Stomach smooth muscle (tissue), 2 donors: ENCODE data around the gene IL34.

Source experiments
- H3K27ac ChIP-seq: one replicate; pipeline ENCODE4 v1.7.0; 2013; ENCODE audit warnings: mild to moderate bottlenecking, low read length, inconsistent platforms
- H3K27me3 ChIP-seq, 2 donors: one replicate each; pipeline ENCODE4 v1.7.0; 2013; ENCODE audit warnings: low read length in 2 of 2; ENCODE audit not compliant: insufficient read depth in 2 of 2, control insufficient read depth in 1 of 2
- H3K36me3 ChIP-seq, 2 donors: one replicate each; pipeline ENCODE4 v1.7.0; 2013; ENCODE audit warnings: low read length in 2 of 2; ENCODE audit not compliant: control insufficient read depth in 2 of 2, insufficient read depth in 2 of 2
- H3K4me1 ChIP-seq: one replicate; pipeline ENCODE4 v1.7.0; 2013; ENCODE audit warnings: low read length; ENCODE audit not compliant: control insufficient read depth, insufficient read depth
- H3K4me3 ChIP-seq, 2 donors: one replicate each; pipeline ENCODE4 v1.7.0; 2013; ENCODE audit warnings: low read length in 2 of 2
- H3K9ac ChIP-seq, 2 donors: one replicate each; pipeline ENCODE4 v1.7.0; 2013; ENCODE audit warnings: low read length in 2 of 2, mild to moderate bottlenecking in 1 of 2
- H3K9me3 ChIP-seq, 2 donors: one replicate each; pipeline ENCODE4 v1.7.0; 2013; ENCODE audit warnings: low read length in 2 of 2; ENCODE audit not compliant: control insufficient read depth in 2 of 2
- donor health status: healthy.
- donor health status: Pancreatic carcinoma.

The IL34 gene

DNA sequence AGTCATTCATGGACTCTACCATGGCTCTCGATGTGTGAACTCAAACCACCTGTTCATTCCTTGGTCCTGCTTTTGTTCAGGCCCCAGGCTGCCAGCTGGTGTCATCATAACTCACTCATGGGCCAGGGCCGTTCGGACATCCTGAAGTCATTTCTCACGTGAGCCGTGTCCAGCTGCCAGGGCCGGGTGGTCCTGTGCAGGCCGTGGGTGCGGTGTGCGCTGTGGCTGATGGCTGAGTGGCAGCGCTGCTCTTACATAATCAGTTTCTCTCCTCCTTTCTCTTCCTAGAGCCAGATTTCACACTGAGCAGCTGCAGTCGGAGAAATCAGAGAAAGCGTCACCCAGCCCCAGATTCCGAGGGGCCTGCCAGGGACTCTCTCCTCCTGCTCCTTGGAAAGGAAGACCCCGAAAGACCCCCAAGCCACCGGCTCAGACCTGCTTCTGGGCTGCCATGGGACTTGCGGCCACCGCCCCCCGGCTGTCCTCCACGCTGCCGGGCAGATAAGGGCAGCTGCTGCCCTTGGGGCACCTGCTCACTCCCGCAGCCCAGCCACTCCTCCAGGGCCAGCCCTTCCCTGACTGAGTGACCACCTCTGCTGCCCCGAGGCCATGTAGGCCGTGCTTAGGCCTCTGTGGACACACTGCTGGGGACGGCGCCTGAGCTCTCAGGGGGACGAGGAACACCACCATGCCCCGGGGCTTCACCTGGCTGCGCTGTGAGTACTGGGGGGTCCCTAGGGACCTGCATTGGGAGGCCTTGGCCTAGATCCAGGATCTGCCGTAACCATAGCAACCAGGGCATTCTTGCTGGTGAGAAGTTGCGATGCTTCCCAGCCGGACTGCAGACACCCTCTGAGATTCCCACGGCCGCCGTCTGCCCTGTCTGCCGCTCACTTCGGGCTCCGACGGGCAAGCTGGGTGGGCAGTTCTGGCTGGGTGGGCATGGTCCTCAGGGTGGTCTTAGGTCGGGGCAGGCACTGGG, at the start of gene IL34:
Gene IL34, plus strand, starts transcription at position 300 of the 982 bp plus-strand sequence. Its CDS starts 389 bp downstream, at position 689.
- peak within 1 kb of the TSS in 1 of 2 donors; percentile 48 for H3K9ac ChIP-seq

DNA sequence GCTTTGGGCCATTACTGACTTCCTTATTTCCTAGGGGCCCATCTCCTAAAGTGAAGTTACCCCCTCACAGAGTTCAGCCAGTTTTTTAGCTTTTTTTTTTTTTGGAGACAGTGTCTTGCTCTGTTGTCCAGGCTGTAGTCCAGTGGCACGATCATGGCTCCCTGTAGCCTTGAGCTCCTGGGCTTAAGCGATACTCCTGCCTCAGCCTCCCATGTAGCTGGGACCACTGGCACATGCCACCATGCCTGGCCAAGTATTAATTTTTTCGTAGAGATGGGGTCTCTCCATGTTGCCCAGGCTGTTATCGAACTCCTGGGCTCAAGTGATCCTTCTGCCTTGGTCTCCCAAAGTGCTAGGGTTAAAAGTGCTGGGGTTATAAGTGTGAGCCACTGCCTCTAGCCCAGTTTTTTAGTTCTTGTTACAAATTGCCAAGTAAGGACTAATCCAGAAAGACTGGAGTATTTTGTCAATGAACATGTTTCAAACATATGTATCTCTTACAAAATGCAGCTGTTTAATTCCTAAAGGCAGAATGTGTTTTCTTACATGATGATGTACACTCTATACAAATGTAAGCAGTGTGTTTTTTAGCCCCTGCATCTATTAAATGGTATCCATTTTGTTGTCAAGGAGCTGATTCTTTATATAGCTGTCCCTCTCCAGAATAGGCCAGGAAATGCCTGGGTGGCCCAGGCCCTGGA, 49.1 kb upstream of the IL34 start:
- no peak overlapping the region for H3K27ac ChIP-seq

More for the DNA sequence above, at the start of gene IL34:
- peaks cover 10% of the 10 kb centered on the region for H3K4me1 ChIP-seq
- no peaks in the 10 kb centered on the region for H3K9me3 ChIP-seq
- no peaks in the 10 kb centered on the region for H3K36me3 ChIP-seq
- no peaks in the 10 kb centered on the region for H3K27me3 ChIP-seq
- peak within 1 kb of the TSS; percentile 12 to 47 for H3K4me3 ChIP-seq
- no peak within 1 kb of the TSS for H3K27ac ChIP-seq

DNA sequence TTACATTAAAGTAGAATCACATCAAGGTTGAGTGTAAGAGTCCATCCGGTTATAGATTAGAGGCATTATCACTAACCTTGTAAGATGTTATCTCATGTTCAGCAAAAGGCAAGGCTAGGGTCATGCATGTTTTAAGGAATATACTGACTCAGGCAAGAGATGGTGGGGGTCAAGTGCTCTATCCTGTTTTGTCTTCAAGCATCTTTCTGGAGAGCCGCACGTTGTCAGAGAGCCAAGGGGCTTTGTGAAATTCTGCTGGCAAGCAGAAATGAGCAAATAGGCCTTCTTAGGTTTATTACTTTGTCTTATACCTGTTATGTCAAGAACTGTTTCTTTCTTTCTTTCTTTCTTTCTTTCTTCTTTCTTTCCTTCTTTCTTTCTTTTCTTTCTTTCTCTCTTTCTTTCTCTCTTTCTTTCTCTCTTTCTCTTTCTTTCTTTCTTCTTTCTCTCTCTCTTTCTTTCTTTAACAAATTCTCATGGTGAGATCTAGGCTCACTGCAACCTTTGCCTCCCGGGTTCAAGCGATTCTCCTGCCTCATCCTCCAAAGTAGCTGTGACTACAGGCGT, 47.3 kb upstream of the IL34 start:
- Histone ChIP-seq H3K4me1 (peaks cover 3% of the 10 kb centered on the region), H3K9ac (no peak overlapping the region), H3K4me3 (no peak overlapping the region), H3K27ac (no peak overlapping the region), H3K9me3 (no peaks in the 10 kb centered on the region), H3K36me3 (no peaks in the 10 kb centered on the region), H3K27me3 (no peaks in the 10 kb centered on the region)

More for the DNA sequence above, 49.1 kb upstream of the IL34 start:
- Histone ChIP-seq H3K27me3 (no peaks in the 10 kb centered on the region), H3K9me3 (no peaks in the 10 kb centered on the region), H3K4me1 (peaks cover 3% of the 10 kb centered on the region), H3K4me3 (no peak overlapping the region), H3K9ac (no peak overlapping the region), H3K36me3 (no peaks in the 10 kb centered on the region)

DNA sequence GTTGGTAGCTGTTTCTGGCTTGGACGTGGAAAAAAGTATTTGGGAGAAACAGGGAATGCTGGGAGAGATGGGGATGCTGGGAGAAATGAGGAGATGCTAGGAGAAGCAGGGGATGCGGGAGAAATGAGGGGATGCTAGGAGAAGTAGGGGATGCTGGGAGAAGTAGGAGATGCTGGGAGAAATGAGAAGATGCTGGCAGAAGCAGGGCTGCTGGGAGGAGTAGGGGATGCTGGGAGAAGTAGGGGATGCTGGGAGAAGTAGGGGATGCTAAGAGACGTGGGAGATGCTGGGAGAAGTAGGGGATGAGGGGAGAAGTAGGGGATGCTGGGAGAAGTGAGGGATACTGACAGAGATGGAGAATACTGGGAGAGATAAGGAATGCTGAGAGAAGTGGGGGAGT, 45.6 kb upstream of the IL34 start:
- Histone ChIP-seq H3K27ac (no peak overlapping the region), H3K9me3 (no peaks in the 10 kb centered on the region), H3K4me3 (no peak overlapping the region), H3K27me3 (no peaks in the 10 kb centered on the region), H3K4me1 (no peaks in the 10 kb centered on the region), H3K9ac (no peak overlapping the region), H3K36me3 (no peaks in the 10 kb centered on the region)

DNA sequence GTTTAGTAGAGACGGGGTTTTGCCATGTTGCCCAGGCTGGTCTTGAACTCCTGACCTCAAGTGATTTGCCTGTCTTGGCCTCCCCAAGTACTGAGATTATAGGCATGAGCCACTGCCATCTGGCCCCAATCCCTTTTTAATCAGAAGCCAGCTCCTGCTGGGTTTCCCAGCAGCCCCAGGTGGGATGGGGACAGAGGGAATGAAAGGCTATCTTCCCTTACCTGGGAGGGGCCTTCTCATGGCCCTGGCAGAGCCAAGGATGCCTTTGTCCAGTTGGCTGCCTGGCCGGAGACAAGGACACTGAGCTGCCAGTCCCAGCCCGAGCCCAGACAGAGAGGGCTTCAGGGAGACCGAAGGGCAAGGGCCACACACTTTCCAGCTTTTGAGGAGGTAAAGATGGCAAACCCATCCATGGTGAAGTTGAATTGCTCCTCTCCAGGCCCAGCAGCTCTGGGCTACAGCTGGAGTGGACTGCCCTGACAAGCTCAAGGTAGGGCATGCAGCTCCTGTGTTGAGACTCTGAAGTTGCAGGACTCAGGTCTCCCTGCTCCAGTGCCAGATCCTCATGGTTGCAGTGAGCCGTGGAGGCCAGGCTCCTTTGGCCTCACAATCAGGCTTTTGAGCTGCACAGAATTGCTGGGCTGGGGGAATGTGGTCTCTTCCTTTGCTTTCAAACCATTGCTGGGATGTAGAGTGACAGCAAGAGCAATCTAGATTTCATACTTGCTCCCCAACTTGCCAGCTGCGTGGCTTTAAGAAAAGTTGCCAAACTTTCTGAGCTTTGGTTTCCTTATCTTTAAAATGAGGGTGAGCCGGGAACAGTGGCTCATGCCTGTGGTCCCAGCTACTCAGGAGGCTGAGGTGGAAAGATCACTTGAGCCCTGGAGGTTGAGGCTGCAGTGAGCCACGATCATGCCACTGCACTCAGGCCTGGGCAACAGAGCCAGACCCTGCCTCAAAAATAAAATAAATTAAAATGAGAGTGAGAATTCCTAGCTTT, 44.5 kb upstream of the IL34 start:
- Histone ChIP-seq H3K27ac (no peak overlapping the region), H3K9ac (no peak overlapping the region), H3K4me1 (no peaks in the 10 kb centered on the region), H3K9me3 (no peaks in the 10 kb centered on the region), H3K36me3 (no peaks in the 10 kb centered on the region), H3K27me3 (no peaks in the 10 kb centered on the region), H3K4me3 (no peak overlapping the region)

DNA sequence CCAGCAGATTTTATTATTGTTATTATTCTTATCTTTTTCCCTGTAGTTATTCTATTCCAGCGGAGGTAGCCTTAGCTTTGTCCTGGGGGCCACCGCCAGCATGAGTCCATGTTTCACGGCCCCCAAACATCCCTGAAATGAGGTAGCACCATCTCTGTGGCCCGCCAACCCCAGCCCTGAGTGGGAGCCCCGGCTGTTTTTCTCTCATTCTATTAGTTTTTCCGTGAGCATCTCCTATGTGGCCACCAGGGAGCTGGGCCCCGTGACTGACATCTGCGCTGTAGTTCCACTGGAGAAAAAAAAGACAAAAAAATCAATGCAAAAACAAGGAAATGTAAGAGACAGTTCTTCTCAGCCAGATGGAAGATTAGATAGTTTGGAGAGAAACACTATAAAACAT, 43.5 kb upstream of the IL34 start:
- H3K9me3 ChIP-seq: no peaks in the 10 kb centered on the region
- H3K4me3 ChIP-seq: no peak overlapping the region
- H3K27ac ChIP-seq: no peak overlapping the region
- H3K27me3 ChIP-seq: no peaks in the 10 kb centered on the region
- H3K36me3 ChIP-seq: no peaks in the 10 kb centered on the region
- no peak overlapping the region for H3K9ac ChIP-seq
- H3K4me1 ChIP-seq: no peaks in the 10 kb centered on the region

DNA sequence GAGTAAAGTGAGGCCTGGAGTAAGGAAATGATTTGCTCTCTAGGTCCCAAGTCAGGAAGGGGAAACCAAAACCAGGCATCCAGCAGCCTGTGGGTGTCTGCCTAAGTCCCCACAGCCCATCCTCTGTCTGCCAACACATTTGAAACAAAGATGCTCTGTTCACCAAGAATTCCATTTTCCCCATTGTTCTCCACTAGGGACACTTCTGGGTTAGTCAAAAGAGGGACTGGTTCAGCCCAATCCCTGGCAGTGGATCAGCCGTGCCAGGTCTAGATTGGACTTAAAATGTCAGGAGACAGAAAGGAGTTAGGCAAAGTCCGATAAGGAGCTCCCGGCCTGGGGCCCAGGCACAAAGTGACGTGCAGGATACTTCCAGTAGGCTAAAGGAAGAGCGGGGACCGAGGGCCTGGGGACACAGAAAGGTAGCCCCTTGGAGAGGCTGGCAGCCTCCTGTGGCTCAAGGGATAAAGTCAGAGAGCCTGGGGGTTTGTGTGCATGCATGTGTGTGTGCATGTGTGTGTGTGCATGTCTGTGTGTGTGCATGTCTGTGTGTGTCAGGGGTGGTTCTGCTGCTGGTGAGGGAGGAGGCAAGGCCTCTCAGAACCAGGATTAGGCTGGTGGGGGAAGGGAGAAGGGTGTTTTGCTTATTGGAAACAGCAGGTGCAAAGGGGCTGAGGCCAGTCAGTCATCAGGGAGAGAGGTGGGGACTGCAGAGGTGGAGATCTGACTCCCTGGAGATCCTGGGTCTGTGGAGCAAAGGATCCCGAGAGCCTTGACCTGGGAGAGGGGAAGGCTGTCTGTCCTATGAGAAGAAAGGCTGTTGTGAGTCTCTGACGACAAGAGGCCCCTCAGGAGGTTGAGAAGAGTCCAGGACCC, 41.7 kb upstream of the IL34 start:
- H3K9ac ChIP-seq: no peak overlapping the region
- H3K36me3 ChIP-seq: no peaks in the 10 kb centered on the region
- no peak overlapping the region for H3K4me3 ChIP-seq
- H3K9me3 ChIP-seq: no peaks in the 10 kb centered on the region
- H3K4me1 ChIP-seq: no peaks in the 10 kb centered on the region
- H3K27ac ChIP-seq: no peak overlapping the region
- no peaks in the 10 kb centered on the region for H3K27me3 ChIP-seq

DNA sequence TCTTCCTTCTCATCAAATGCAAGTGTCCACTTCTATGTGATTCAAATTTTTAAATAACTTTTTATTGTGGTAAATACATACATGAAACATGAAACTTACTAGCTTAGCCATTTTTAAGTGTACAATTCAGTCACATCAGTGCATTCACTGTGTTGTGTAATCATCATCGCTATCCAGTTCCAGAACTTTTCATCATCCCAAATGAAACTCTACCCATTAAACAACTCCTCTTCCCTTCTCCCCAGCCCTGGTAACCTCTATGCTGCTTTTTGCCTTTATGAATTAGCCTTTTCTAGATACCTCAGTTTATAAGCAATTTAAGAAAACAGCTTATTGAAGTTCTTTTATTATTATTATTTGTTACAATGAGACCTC, 41.1 kb upstream of the IL34 start:
- no peak overlapping the region for H3K4me3 ChIP-seq
- H3K36me3 ChIP-seq: no peaks in the 10 kb centered on the region
- H3K9me3 ChIP-seq: no peaks in the 10 kb centered on the region
- H3K27me3 ChIP-seq: no peaks in the 10 kb centered on the region
- no peak overlapping the region for H3K9ac ChIP-seq
- no peaks in the 10 kb centered on the region for H3K4me1 ChIP-seq
- H3K27ac ChIP-seq: no peak overlapping the region

DNA sequence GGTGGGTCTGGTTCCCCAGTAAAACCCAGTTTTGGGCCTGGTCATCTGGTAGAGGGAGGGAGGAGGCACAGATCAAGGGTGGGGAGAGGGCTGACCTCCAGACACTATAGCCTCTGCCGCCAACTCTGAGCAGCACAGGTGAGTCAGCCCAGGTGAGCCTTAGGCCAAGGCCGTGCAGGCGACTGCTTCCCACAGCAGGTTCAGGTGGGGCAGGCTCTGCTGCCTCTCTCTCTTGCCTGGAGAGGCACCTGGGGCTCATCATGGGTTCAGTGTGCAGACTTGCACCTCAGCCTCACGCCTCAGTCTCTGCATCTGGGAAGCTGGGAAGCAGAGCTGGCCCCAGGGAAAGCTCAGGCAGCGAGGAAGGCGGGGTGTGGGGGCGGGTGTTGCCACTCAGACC, 37.8 kb upstream of the IL34 start:
- no peak overlapping the region for H3K4me3 ChIP-seq
- no peaks in the 10 kb centered on the region for H3K36me3 ChIP-seq
- H3K27ac ChIP-seq: no peak overlapping the region
- no peaks in the 10 kb centered on the region for H3K27me3 ChIP-seq
- no peak overlapping the region for H3K9ac ChIP-seq
- no peaks in the 10 kb centered on the region for H3K9me3 ChIP-seq
- no peaks in the 10 kb centered on the region for H3K4me1 ChIP-seq
